A673 (cell line): ENCODE measurements around the gene TRAPPC12. TPM values are rescaled to one million over a fixed set of nuclear protein-coding genes. Genes with fewer than 3 reads are reported as not detected.
A peak's percentile ranks its signal among the peaks of the same experiment; 100 is the strongest.

Experiments
- BruUV-seq: library from RNA; stranded (reverse); fragments of 400-500 nt; replicated peaks from 2 replicates; lab custom pipeline; 2021; lab: Mats Ljungman, UMichigan
- CTCF ChIA-PET: fragments of 300-600 bp; sonication (Branson Sonifier 250); formaldehyde crosslinking; loops from one replicate; lab custom pipeline; 2022; ENCODE audit warnings: antibody characterized with exemption; lab: Charles Lee
- POLR2A ChIA-PET: fragments of 300-600 bp; sonication (Branson Sonifier 250); formaldehyde crosslinking; loops from one replicate; lab custom pipeline; 2022; ENCODE audit warnings: antibody characterized with exemption; ENCODE audit not compliant: low non-redundant PET; lab: Charles Lee
- DNase-seq: peaks from one replicate; pipeline ENCODE4 v3.0.0-alpha.2; 2015; ENCODE audit warnings: low spot score
- H3K27ac ChIP-seq: fragments of 200-600 bp; sonication (generic); 2 replicates; pipeline ENCODE4 v1.5.1; 2016; ENCODE audit warnings: mixed run types, low read depth, mild to moderate bottlenecking, mixed read lengths, antibody characterized with exemption, low read length; ENCODE audit not compliant: poor library complexity, severe bottlenecking
- H3K27me3 ChIP-seq: fragments of 200-600 bp; sonication (generic); replicated peaks from 2 replicates; pipeline ENCODE4 v1.6.1; 2017; ENCODE audit warnings: mixed run types, low read depth, mild to moderate bottlenecking, mixed read lengths, antibody characterized with exemption, low read length; ENCODE audit not compliant: insufficient read depth, poor library complexity
- H3K36me3 ChIP-seq: fragments of 200-600 bp; sonication (generic); 2 replicates; pipeline ENCODE4 v1.6.1; 2016; ENCODE audit warnings: mixed run types, mild to moderate bottlenecking, mixed read lengths, antibody characterized with exemption, low read length; ENCODE audit not compliant: insufficient read depth, poor library complexity, severe bottlenecking
- H3K4me1 ChIP-seq: fragments of 200-600 bp; sonication (generic); 2 replicates; pipeline ENCODE4 v1.6.1; 2017; ENCODE audit warnings: mixed run types, mild to moderate bottlenecking, mixed read lengths, antibody characterized with exemption, low read length; ENCODE audit not compliant: insufficient read depth, poor library complexity, severe bottlenecking
- H3K4me3 ChIP-seq: fragments of 200-600 bp; sonication (generic); 2 replicates; pipeline ENCODE4 v1.5.1; 2016; ENCODE audit warnings: low read depth, mixed run types, mild to moderate bottlenecking, mixed read lengths, low read length; ENCODE audit not compliant: poor library complexity, severe bottlenecking
- H3K9me3 ChIP-seq: fragments of 200-600 bp; sonication (generic); 2 replicates; pipeline ENCODE4 v1.6.1; 2016; ENCODE audit warnings: mixed run types, low read depth, mild to moderate bottlenecking, mixed read lengths, antibody characterized with exemption, low read length; ENCODE audit not compliant: poor library complexity, severe bottlenecking
- EZH2 ChIP-seq: fragments of 200-600 bp; sonication (generic); IDR thresholded peaks from 2 replicates; pipeline ENCODE4 v1.6.1; 2017; ENCODE audit warnings: borderline replicate concordance, low read depth, mild to moderate bottlenecking, mixed read lengths, antibody characterized with exemption, low read length; ENCODE audit not compliant: poor library complexity, severe bottlenecking
- intact Hi-C: fragments of 100-400 bp; cut with micrococcal nuclease; formaldehyde crosslinking; loops from one replicate; pipeline ENCODE4 v1.10.0; 2022; ENCODE audit not compliant: unreplicated experiment
- total RNA-seq: library from RNA; stranded (reverse); gene quantifications from 2 replicates; pipeline ENCODE4 v1.2.3, GENCODE V29; 2021
- TF ChIP-seq, protein P1 (sequence below): fragments of 300-800, 200-600 bp; sonication (generic); conservative IDR thresholded peaks from 2 replicates; pipeline ENCODE4 v1.5.1; 2017; ENCODE audit warnings: low read depth, mild to moderate bottlenecking, antibody characterized with exemption, low read length, moderate library complexity, mixed read lengths

TRAPPC12 gene
- total RNA-seq, 1 experiment from 2014 or later = 94.4 TPM

DNA sequence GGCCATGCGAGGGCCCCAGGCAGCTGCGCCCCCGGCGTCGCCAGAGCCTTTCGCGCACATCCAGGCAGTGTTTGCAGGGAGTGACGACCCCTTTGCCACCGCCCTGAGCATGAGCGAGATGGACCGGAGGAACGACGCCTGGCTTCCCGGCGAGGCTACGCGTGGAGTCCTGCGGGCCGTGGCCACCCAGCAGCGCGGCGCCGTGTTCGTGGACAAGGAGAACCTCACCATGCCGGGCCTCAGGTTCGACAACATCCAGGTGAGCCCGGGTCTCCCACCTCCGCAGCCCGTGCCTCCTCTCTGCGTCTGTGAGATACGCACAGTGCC is 8.9 kb downstream of the TRAPPC12 start:
- Histone ChIP-seq H3K27me3 (no peaks in the 10 kb centered on the region), H3K4me3 (no peak overlapping the region), H3K9me3 (no peaks in the 10 kb centered on the region), H3K36me3 (peaks cover 34% of the 10 kb centered on the region), H3K4me1 (peaks cover 4% of the 10 kb centered on the region), H3K27ac (no peak overlapping the region)
- intact Hi-C loops = no loop called here
- TF ChIP-seq EZH2 = no peak
- TF ChIP-seq, protein P1, sequence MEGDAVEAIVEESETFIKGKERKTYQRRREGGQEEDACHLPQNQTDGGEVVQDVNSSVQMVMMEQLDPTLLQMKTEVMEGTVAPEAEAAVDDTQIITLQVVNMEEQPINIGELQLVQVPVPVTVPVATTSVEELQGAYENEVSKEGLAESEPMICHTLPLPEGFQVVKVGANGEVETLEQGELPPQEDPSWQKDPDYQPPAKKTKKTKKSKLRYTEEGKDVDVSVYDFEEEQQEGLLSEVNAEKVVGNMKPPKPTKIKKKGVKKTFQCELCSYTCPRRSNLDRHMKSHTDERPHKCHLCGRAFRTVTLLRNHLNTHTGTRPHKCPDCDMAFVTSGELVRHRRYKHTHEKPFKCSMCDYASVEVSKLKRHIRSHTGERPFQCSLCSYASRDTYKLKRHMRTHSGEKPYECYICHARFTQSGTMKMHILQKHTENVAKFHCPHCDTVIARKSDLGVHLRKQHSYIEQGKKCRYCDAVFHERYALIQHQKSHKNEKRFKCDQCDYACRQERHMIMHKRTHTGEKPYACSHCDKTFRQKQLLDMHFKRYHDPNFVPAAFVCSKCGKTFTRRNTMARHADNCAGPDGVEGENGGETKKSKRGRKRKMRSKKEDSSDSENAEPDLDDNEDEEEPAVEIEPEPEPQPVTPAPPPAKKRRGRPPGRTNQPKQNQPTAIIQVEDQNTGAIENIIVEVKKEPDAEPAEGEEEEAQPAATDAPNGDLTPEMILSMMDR = no peak
- POLR2A ChIA-PET = no interaction called here
- CTCF ChIA-PET = no interaction called here
- BruUV-seq = no TSS peak
- no peak for DNase-seq

GRCh38 chr2:3389193-3389592 is 9.7 kb downstream of the TRAPPC12 start:
- peaks cover 34% of the 10 kb centered on the region for H3K36me3 ChIP-seq
- ChIA-PET POLR2A (no interaction called here), CTCF (no interaction called here)
- no peak for DNase-seq
- H3K27me3 ChIP-seq = no peaks in the 10 kb centered on the region
- intact Hi-C loops = no loop called here
- H3K9me3 ChIP-seq = no peaks in the 10 kb centered on the region
- no peak overlapping the region for H3K4me3 ChIP-seq
- no peak overlapping the region for H3K27ac ChIP-seq
- H3K4me1 ChIP-seq = peaks cover 4% of the 10 kb centered on the region
- TF ChIP-seq, protein P1 = no peak
- no peak for TF ChIP-seq EZH2
- no TSS peak for BruUV-seq

DNA sequence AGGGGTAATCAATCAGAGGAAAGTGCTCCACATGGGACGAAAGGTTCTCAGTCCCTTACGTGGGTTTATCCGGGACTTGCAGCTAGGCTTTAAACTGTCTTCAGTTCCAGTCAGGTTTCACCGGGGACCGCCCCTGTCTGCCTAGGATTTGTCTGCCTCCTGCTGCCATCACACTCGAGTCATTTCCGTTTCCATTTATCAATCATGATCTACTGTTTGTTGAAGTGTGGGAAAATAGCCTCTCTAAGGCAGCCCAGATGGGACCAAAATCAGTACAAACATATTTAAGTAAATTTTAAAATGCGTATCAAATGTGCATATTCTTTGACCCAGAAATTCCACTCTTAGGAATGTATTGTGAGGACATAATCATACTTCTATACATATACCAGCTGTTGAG is 10.5 kb downstream of the TRAPPC12 start:
- H3K27me3 ChIP-seq = no peaks in the 10 kb centered on the region
- peaks cover 1% of the 10 kb centered on the region for H3K9me3 ChIP-seq
- CTCF ChIA-PET = no interaction called here
- intact Hi-C loops = no loop called here
- DNase-seq = peak; percentile 86
- peaks cover 4% of the 10 kb centered on the region for H3K4me1 ChIP-seq
- TF ChIP-seq, protein P1 = no peak
- no peak for TF ChIP-seq EZH2
- no peak overlapping the region for H3K4me3 ChIP-seq
- H3K27ac ChIP-seq = no peak overlapping the region
- H3K36me3 ChIP-seq = peaks cover 34% of the 10 kb centered on the region
- BruUV-seq = no TSS peak
- POLR2A ChIA-PET = no interaction called here
